MM.1S (cell line): ENCODE data around the gene MEF2C.
"Not testable (repeated sequence)": the region's sequence is repeated elsewhere in the genome, so short reads cannot be mapped to it uniquely, and the experiment has no call there.

Experiments used
- DNase-seq: peaks from one replicate; pipeline ENCODE4 v3.0.0-alpha.2; 2015
- H2AFZ ChIP-seq: fragments of 300-600 bp; sonication (generic); 2 replicates; pipeline ENCODE4 v1.6.0; 2016; ENCODE audit warnings: antibody characterized with exemption, low read length
- H3F3A ChIP-seq: fragments of 300-600 bp; sonication (generic); 2 replicates; pipeline ENCODE4 v1.6.1; 2016; ENCODE audit warnings: mild to moderate bottlenecking, antibody characterized with exemption, low read length, moderate library complexity, mixed read lengths; ENCODE audit not compliant: insufficient read depth
- H3K27ac ChIP-seq: fragments of 300-600 bp; sonication (generic); 2 replicates; pipeline ENCODE4 v1.5.1; 2016; ENCODE audit warnings: mild to moderate bottlenecking, low read length
- H3K27me3 ChIP-seq: fragments of 300-600 bp; sonication (generic); replicated peaks from 2 replicates; pipeline ENCODE4 v1.6.0; 2016; ENCODE audit warnings: low read length; ENCODE audit not compliant: insufficient read depth
- H3K36me3 ChIP-seq: fragments of 300-600 bp; sonication (generic); replicated peaks from 2 replicates; pipeline ENCODE4 v1.6.1; 2016; ENCODE audit warnings: mild to moderate bottlenecking, low read length, mixed read lengths; ENCODE audit not compliant: insufficient read depth
- H3K4me1 ChIP-seq: fragments of 300-600 bp; sonication (generic); 2 replicates; pipeline ENCODE4 v1.6.1; 2016; ENCODE audit warnings: low read length, mixed read lengths
- H3K4me2 ChIP-seq: fragments of 300-600 bp; sonication (generic); 2 replicates; pipeline ENCODE4 v1.6.0; 2016; ENCODE audit warnings: low read depth, low read length
- H3K4me3 ChIP-seq: fragments of 300-600 bp; sonication (generic); 2 replicates; pipeline ENCODE4 v1.5.1; 2016; ENCODE audit warnings: low read length, mixed read lengths
- H3K79me2 ChIP-seq: fragments of 300-600 bp; sonication (generic); 2 replicates; pipeline ENCODE4 v1.6.1; 2016; ENCODE audit warnings: mixed run types, low read length, mixed read lengths
- H3K9ac ChIP-seq: fragments of 300-600 bp; sonication (generic); 2 replicates; pipeline ENCODE4 v1.6.1; 2016; ENCODE audit warnings: low read length, mixed read lengths
- H3K9me2 ChIP-seq: fragments of 300-600 bp; sonication (generic); replicated peaks from 2 replicates; pipeline ENCODE4 v1.6.1; 2016; ENCODE audit warnings: mild to moderate bottlenecking, low read length, mixed read lengths; ENCODE audit not compliant: insufficient read depth
- H3K9me3 ChIP-seq: fragments of 300-600 bp; sonication (generic); replicated peaks from 2 replicates; pipeline ENCODE4 v1.6.1; 2016; ENCODE audit warnings: mild to moderate bottlenecking, low read length, mixed read lengths; ENCODE audit not compliant: insufficient read depth
- H4K20me1 ChIP-seq: fragments of 300-600 bp; sonication (generic); 2 replicates; pipeline ENCODE4 v1.6.1; 2016; ENCODE audit warnings: mild to moderate bottlenecking, low read length, moderate library complexity, mixed read lengths; ENCODE audit not compliant: insufficient read depth
- EZH2 ChIP-seq: fragments of 300-600 bp; sonication (generic); optimal IDR thresholded peaks from 2 replicates; pipeline ENCODE3; 2017; ENCODE audit warnings: low read depth, mild to moderate bottlenecking, antibody characterized with exemption, low read length, mixed read lengths
- EZH2phosphoT487 ChIP-seq: fragments of 300-600 bp; sonication (generic); IDR thresholded peaks from 2 replicates; pipeline ENCODE4 v1.6.1; 2018; ENCODE audit warnings: antibody characterized with exemption, low read length
- TF ChIP-seq, protein P1 (sequence below): fragments of 300-600 bp; sonication (generic); IDR thresholded peaks from 2 replicates; pipeline ENCODE4 v1.5.1; 2016; ENCODE audit warnings: antibody characterized with exemption, low read length, mixed read lengths

MEF2C gene

DNA sequence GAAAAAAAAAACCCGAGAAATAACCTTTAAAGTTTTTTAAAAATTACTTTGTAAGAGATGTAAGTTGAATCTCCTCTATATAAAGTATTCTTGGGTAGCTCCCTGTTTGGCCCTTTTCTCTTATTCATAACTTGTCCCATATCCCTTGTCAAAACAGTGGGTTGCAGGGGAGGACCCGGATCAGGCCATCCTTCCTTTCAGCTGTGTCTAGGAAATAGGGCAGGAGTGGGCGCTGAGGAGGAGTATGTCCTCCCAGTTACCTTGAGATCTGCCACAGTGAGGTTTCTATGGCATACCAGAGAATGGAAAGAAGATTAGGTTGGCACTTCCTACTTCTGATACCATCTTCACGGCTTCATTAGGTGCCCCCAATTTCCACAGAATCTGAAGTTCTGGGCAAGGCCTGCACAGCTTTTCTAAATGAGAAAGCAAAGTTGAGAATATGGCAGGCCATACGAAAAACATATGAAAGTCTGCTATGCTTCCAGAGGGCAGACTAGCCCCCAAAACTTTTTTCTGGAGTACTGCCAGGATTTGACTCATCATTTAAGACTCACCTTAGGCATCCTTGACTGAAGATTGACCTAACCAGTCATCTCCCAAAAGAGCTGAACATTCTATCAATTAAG, 20.3 kb downstream of the MEF2C start:
- H3K4me2 ChIP-seq: no peak overlapping the region
- H3F3A ChIP-seq: peaks cover 17% of the 10 kb centered on the region
- no peak overlapping the region for H3K4me3 ChIP-seq
- no peaks in the 10 kb centered on the region for H3K9me3 ChIP-seq
- H3K79me2 ChIP-seq: peaks cover 100% of the 10 kb centered on the region
- no peak for DNase-seq
- no peaks in the 10 kb centered on the region for H3K4me1 ChIP-seq
- H3K27me3 ChIP-seq: no peaks in the 10 kb centered on the region
- no peak overlapping the region for H3K27ac ChIP-seq
- no peak overlapping the region for H3K9ac ChIP-seq
- peaks cover 8% of the 10 kb centered on the region; the same call in 1 of the 2 replicates for H4K20me1 ChIP-seq
- H3K9me2 ChIP-seq: no peaks in the 10 kb centered on the region
- peaks cover 24% of the 10 kb centered on the region for H3K36me3 ChIP-seq
- no peak for TF ChIP-seq EZH2phosphoT487
- TF ChIP-seq, protein P1, sequence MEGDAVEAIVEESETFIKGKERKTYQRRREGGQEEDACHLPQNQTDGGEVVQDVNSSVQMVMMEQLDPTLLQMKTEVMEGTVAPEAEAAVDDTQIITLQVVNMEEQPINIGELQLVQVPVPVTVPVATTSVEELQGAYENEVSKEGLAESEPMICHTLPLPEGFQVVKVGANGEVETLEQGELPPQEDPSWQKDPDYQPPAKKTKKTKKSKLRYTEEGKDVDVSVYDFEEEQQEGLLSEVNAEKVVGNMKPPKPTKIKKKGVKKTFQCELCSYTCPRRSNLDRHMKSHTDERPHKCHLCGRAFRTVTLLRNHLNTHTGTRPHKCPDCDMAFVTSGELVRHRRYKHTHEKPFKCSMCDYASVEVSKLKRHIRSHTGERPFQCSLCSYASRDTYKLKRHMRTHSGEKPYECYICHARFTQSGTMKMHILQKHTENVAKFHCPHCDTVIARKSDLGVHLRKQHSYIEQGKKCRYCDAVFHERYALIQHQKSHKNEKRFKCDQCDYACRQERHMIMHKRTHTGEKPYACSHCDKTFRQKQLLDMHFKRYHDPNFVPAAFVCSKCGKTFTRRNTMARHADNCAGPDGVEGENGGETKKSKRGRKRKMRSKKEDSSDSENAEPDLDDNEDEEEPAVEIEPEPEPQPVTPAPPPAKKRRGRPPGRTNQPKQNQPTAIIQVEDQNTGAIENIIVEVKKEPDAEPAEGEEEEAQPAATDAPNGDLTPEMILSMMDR: no peak
- TF ChIP-seq EZH2: no peak
- H2AFZ ChIP-seq: no peak overlapping the region

DNA sequence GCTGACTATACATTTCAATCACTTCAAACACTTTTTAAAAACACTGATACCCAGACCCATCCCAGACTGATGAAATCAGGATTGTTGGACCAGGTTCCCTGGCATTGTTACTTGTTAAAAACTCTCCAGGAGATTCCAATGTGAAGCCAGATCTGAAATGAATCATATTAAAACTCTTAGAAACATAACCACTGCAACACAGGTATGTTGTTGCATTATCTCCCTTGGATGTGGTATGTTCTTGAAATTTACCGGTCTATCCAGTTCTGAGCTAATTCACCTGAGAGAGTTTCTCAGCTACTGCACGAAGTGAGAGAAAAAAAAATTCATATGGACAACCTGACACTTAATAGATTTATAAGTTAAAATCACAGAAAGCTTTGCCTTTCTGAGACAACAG, 21.8 kb downstream of the MEF2C start:
- DNase-seq: no peak
- TF ChIP-seq, protein P1: no peak
- no peak for TF ChIP-seq EZH2phosphoT487
- no peak for TF ChIP-seq EZH2
- Histone ChIP-seq H3K36me3 (peaks cover 24% of the 10 kb centered on the region), H3K79me2 (peaks cover 100% of the 10 kb centered on the region), H3K27me3 (no peaks in the 10 kb centered on the region), H3K4me2 (no peak overlapping the region), H3K9me2 (no peaks in the 10 kb centered on the region), H3K4me3 (no peak overlapping the region), H4K20me1 (no peaks in the 10 kb centered on the region), H3F3A (peaks cover 15% of the 10 kb centered on the region), H3K4me1 (no peaks in the 10 kb centered on the region), H3K9me3 (no peaks in the 10 kb centered on the region), H3K9ac (no peak overlapping the region), H2AFZ (no peak overlapping the region), H3K27ac (no peak overlapping the region)

DNA sequence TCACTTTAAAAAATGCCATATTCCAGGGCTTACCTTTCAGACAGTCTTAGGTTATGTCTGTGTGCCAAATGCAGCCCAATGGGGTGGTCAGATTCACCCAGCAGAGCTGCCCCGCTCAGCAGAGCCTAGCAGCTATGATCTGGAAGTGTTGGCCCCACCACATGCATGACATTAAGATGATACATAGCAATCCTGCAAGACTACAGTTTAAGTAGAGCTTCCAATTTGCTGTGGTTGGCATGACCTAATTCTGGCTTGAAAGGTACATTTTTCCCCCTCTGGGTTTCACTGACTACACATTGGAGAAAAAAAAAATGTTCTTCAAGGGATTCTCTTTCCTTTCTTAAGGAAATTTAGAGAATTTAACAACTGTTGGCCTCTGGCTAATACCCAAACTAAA, 22.5 kb downstream of the MEF2C start:
- Histone ChIP-seq H3K9ac (no peak overlapping the region), H3K36me3 (peaks cover 24% of the 10 kb centered on the region), H3K9me2 (no peaks in the 10 kb centered on the region), H3K27me3 (no peaks in the 10 kb centered on the region), H3K4me1 (no peaks in the 10 kb centered on the region), H3K79me2 (peaks cover 100% of the 10 kb centered on the region), H3K4me3 (no peak overlapping the region), H3F3A (peaks cover 13% of the 10 kb centered on the region; the same call in 1 of the 2 replicates), H3K4me2 (no peak overlapping the region), H2AFZ (no peak overlapping the region), H3K27ac (no peak overlapping the region), H3K9me3 (no peaks in the 10 kb centered on the region), H4K20me1 (no peaks in the 10 kb centered on the region)
- no peak for DNase-seq
- no peak for TF ChIP-seq EZH2phosphoT487
- TF ChIP-seq EZH2: no peak

DNA sequence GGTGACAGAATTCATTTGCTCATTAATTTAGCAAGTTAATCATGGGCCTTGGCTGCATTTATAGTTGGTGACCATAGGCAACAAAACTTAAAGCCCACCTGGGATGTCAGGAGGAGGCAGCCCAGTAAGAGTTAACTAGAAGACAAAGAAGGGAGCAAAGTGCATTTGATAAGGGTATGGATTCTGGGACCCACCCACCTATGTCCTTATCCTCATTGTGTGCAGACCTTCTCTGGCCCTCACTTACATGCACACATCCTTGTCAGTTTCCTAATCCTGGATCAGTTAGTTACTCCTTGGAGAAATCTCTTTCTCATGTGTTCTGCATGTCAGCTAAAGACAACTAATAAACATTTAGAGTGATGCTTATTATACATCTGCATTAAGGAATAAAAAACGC, 24.6 kb downstream of the MEF2C start:
- H3F3A ChIP-seq: peaks cover 13% of the 10 kb centered on the region; the same call in 1 of the 2 replicates
- no peak overlapping the region for H3K27ac ChIP-seq
- H3K36me3 ChIP-seq: peaks cover 29% of the 10 kb centered on the region
- H2AFZ ChIP-seq: no peak overlapping the region
- H3K9me2 ChIP-seq: no peaks in the 10 kb centered on the region
- H3K27me3 ChIP-seq: no peaks in the 10 kb centered on the region
- DNase-seq: no peak
- no peaks in the 10 kb centered on the region for H3K9me3 ChIP-seq
- no peak overlapping the region for H3K9ac ChIP-seq
- TF ChIP-seq, protein P1: no peak
- TF ChIP-seq EZH2: no peak
- no peak for TF ChIP-seq EZH2phosphoT487
- H3K4me3 ChIP-seq: no peak overlapping the region
- H3K4me1 ChIP-seq: no peaks in the 10 kb centered on the region
- no peak overlapping the region for H3K4me2 ChIP-seq
- no peaks in the 10 kb centered on the region for H4K20me1 ChIP-seq
- peaks cover 98% of the 10 kb centered on the region for H3K79me2 ChIP-seq

DNA sequence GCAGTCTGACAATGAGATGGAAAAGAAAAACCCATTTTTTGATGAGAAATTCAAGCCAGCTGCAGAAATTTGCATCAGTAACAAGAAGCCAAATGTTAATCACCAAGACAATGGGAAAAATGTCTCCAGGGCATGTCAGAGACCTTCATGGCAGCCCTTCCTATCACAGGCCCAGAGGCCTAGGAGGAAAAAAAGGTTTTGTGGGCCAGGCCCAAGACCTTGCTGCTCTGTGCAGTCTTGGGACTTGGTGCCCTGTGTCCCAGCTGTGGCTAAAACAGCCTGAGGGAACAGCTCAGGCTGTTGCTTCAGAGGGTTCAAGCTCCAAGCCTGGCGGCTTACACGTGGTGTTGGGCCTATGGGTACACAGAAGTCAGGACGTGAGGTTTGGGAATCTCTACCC, 26.6 kb downstream of the MEF2C start:
- H3K9me3 ChIP-seq, H3K9me2 ChIP-seq, H2AFZ ChIP-seq, H3K27me3 ChIP-seq, H3K4me2 ChIP-seq, H3K4me3 ChIP-seq, H4K20me1 ChIP-seq, H3F3A ChIP-seq, H3K9ac ChIP-seq, DNase-seq, H3K4me1 ChIP-seq, H3K27ac ChIP-seq: not testable (repeated sequence)
- Histone ChIP-seq H3K36me3 (peaks cover 22% of the 10 kb centered on the region), H3K79me2 (peaks cover 98% of the 10 kb centered on the region)
